Neural cell (in vitro differentiated cells): ENCODE results near the gene FAM228B.
"Not testable (repeated sequence)": the region's sequence is repeated elsewhere in the genome, so short reads cannot be mapped to it uniquely, and the experiment has no call there.

Experiments
- CTCF ChIP-seq: fragments of 450-650 bp; IDR thresholded peaks from 2 replicates; pipeline ENCODE4 v1.5.1; 2014; ENCODE audit warnings: antibody characterized with exemption, mild to moderate bottlenecking, moderate library complexity; ENCODE audit not compliant: poor library complexity, severe bottlenecking
- EP300 ChIP-seq: fragments of 450-650 bp; conservative IDR thresholded peaks from 2 replicates; pipeline ENCODE4 v1.6.1; 2014; ENCODE audit warnings: antibody characterized with exemption, mild to moderate bottlenecking, moderate library complexity; ENCODE audit not compliant: poor library complexity, severe bottlenecking
- EZH2 ChIP-seq: fragments of 200-600, 300-800 bp; shearing (Covaris generic), sonication (generic); IDR thresholded peaks from 2 replicates; pipeline ENCODE4 v1.6.1; 2014; ENCODE audit warnings: antibody characterized with exemption, low read length, borderline replicate concordance, mild to moderate bottlenecking; ENCODE audit not compliant: insufficient read depth, poor library complexity, severe bottlenecking
- POLR2AphosphoS5 ChIP-seq: IDR thresholded peaks from 2 replicates; pipeline ENCODE4 v1.6.1; 2012
- REST ChIP-seq: IDR thresholded peaks from 2 replicates; pipeline ENCODE4 v1.6.1; 2012; ENCODE audit warnings: borderline replicate concordance
- SMC3 ChIP-seq: fragments of 450-650 bp; conservative IDR thresholded peaks from 2 replicates; pipeline ENCODE4 v1.6.1; 2014; ENCODE audit warnings: antibody characterized with exemption, mild to moderate bottlenecking, moderate library complexity; ENCODE audit not compliant: poor library complexity
- TAF1 ChIP-seq: IDR thresholded peaks from 2 replicates; pipeline ENCODE4 v1.6.1; 2012; ENCODE audit warnings: low read depth

DNA sequence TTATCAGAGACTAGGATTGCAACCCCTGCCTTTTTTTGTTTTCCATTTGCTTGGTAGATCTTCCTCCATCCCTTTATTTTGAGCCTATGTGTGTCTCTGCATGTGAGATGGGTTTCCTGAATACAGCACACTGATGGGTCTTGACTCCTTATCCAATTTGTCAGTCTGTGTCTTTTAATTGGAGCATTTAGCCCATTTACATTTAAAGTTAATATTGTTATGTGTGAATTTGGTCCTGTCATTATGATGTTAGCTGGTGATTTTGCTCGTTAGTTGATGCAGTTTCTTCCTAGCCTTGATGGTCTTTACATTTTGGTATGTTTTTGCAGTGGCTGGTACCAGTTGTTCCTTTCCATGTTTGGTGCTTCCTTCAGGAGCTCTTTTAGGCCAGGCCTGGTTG is 73.9 kb downstream of the FAM228B start:
- TF ChIP-seq POLR2AphosphoS5, CTCF, EP300, TAF1, REST, EZH2, SMC3: not testable (repeated sequence)
